Endothelial cell of umbilical vein (primary cell): ENCODE measurements around the gene LRP1B. TPM values are rescaled to one million over a fixed set of nuclear protein-coding genes. Genes with fewer than 3 reads are reported as not detected.

Experiments
- BruUV-seq: library from RNA; stranded (reverse); fragments of 400-500 nt; replicated peaks from 2 replicates; lab custom pipeline; 2021; lab: Mats Ljungman, UMichigan
- CTCF ChIA-PET: fragments of 300-600, 350-600 bp; sonication (Branson Sonifier 250); formaldehyde crosslinking; loops from one replicate; lab custom pipeline; 2021; ENCODE audit warnings: antibody characterized with exemption, inconsistent platforms; lab: Charles Lee
- POLR2A ChIA-PET: fragments of 300-600, 350-600 bp; sonication (Branson Sonifier 250); formaldehyde crosslinking; loops from one replicate; lab custom pipeline; 2021; ENCODE audit warnings: antibody characterized with exemption, inconsistent platforms; lab: Charles Lee
- DNase-seq: peaks from one replicate; pipeline ENCODE4 v3.0.0-alpha.2; 2011; ENCODE audit warnings: low read depth, low spot score
- FAIRE-seq: peaks from 2 replicates; lab custom pipeline; 2011; peaks lifted over from hg19 to GRCh38; lab: Jason Lieb, UNC
- H2AFZ ChIP-seq: 2 replicates; pipeline ENCODE4 v1.6.0; 2012; ENCODE audit warnings: low read depth, low read length, control low read depth, inconsistent platforms
- H3K27ac ChIP-seq: 2 replicates; pipeline ENCODE4 v1.5.1; 2011; ENCODE audit warnings: low read depth, mild to moderate bottlenecking, control low read depth, low read length, moderate library complexity; ENCODE audit not compliant: insufficient read depth
- H3K27me3 ChIP-seq, 2 experiments: 2 replicates each; pipeline versions ENCODE4 v1.6.0 to v1.6.1; 2011; ENCODE audit warnings: low read length in 2 of 2, mixed read lengths in 1 of 2; ENCODE audit not compliant: control insufficient read depth in 2 of 2, insufficient read depth in 2 of 2
- H3K36me3 ChIP-seq, 2 experiments: 2 replicates in 1 of 2; 3 replicates in 1 of 2; pipeline ENCODE4 v1.5.1; 2011; ENCODE audit warnings: low read length in 2 of 2, mild to moderate bottlenecking in 1 of 2, moderate library complexity in 1 of 2; ENCODE audit not compliant: control insufficient read depth in 2 of 2, insufficient read depth in 2 of 2; ENCODE audit errors: extremely low read depth in 1 of 2
- H3K4me1 ChIP-seq: 3 replicates; pipeline ENCODE4 v1.5.1; 2011; ENCODE audit warnings: mild to moderate bottlenecking, low read length; ENCODE audit not compliant: control insufficient read depth, insufficient read depth; ENCODE audit errors: extremely low read depth
- H3K4me2 ChIP-seq: 2 replicates; pipeline ENCODE4 v1.6.1; 2011; ENCODE audit warnings: low read length, control low read depth, mixed read lengths; ENCODE audit not compliant: insufficient read depth
- H3K4me3 ChIP-seq, 3 experiments: fragments of 200-600 bp in 1 of 3; sonication (generic), shearing (Covaris generic) in 1 of 3; replicated peaks in 1 of 3; 2 replicates each; pipeline ENCODE4 v1.5.1; 2011 to 2016; ENCODE audit warnings: control low read depth in 3 of 3, low read length in 3 of 3, mild to moderate bottlenecking in 2 of 3, inconsistent platforms in 1 of 3, low read depth in 1 of 3, moderate library complexity in 1 of 3; ENCODE audit not compliant: insufficient read depth in 1 of 3
- H3K79me2 ChIP-seq: 2 replicates; pipeline ENCODE4 v1.6.0; 2012; ENCODE audit warnings: low read length, inconsistent platforms; ENCODE audit not compliant: control insufficient read depth, insufficient read depth
- H3K9ac ChIP-seq: replicated peaks from 2 replicates; pipeline ENCODE3; 2011; ENCODE audit warnings: low read length, control low read depth; ENCODE audit not compliant: insufficient read depth; ENCODE audit errors: extremely low read depth
- H3K9me1 ChIP-seq: replicated peaks from 3 replicates; pipeline ENCODE4 v1.6.0; 2011; ENCODE audit warnings: mild to moderate bottlenecking, low read length; ENCODE audit not compliant: control insufficient read depth, insufficient read depth; ENCODE audit errors: extremely low read depth
- H3K9me3 ChIP-seq: replicated peaks from 2 replicates; pipeline ENCODE4 v1.5.1; 2012; ENCODE audit warnings: low read length, inconsistent platforms; ENCODE audit not compliant: control insufficient read depth, insufficient read depth
- H4K20me1 ChIP-seq: replicated peaks from 2 replicates; pipeline ENCODE3; 2011; ENCODE audit warnings: mild to moderate bottlenecking, low read length; ENCODE audit not compliant: control insufficient read depth, insufficient read depth; ENCODE audit errors: extremely low read depth
- EZH2 ChIP-seq: IDR thresholded peaks from 2 replicates; pipeline ENCODE4 v1.6.1; 2012; ENCODE audit warnings: borderline replicate concordance, low read depth, mild to moderate bottlenecking, moderate library complexity, low read length, inconsistent platforms; ENCODE audit not compliant: severe bottlenecking
- FOS ChIP-seq: IDR thresholded peaks from 2 replicates; pipeline ENCODE4 v1.6.1; 2011; ENCODE audit warnings: mild to moderate bottlenecking, low read length, moderate library complexity, borderline replicate concordance; ENCODE audit not compliant: insufficient read depth
- GATA2 ChIP-seq: IDR thresholded peaks from 2 replicates; pipeline ENCODE4 v1.7.0; 2011; ENCODE audit warnings: low read depth, mild to moderate bottlenecking, moderate library complexity, mixed read lengths, low read length; ENCODE audit not compliant: insufficient read length, insufficient read depth
- JUN ChIP-seq: IDR thresholded peaks from 2 replicates; pipeline ENCODE4 v1.6.1; 2011; ENCODE audit warnings: borderline replicate concordance, low read depth; ENCODE audit not compliant: insufficient read length, insufficient read depth
- MYC ChIP-seq: IDR thresholded peaks from one replicate; pipeline ENCODE4 v1.6.1; 2011; ENCODE audit warnings: mild to moderate bottlenecking, low read depth, low read length
- POLR2A ChIP-seq: IDR thresholded peaks from 2 replicates; pipeline ENCODE4 v1.6.1; 2012; ENCODE audit warnings: low read depth, mild to moderate bottlenecking, control low read depth, low read length
- POLR2AphosphoS5 ChIP-seq: IDR thresholded peaks from 2 replicates; pipeline ENCODE4 v1.6.1; 2012; ENCODE audit warnings: low read depth, mild to moderate bottlenecking, control low read depth, low read length, moderate library complexity; ENCODE audit not compliant: insufficient read depth
- dilution Hi-C: fragments of 300-500 bp; cut with MboI; formaldehyde crosslinking; loops from one replicate; pipeline ENCODE4 v1.15.0; 2019; ENCODE audit warnings: low sequenced_read_pairs; ENCODE audit not compliant: extremely low pct_ligation_motif_present
- intact Hi-C: fragments of 100-400 bp; cut with micrococcal nuclease; formaldehyde crosslinking; loops from one replicate; pipeline ENCODE4 v1.10.0; 2022
- polyA plus RNA-seq, 4 experiments: library from polyadenylated mRNA; depleted of rRNA in 3 of 4; stranded (reverse) in 3 of 4; unstranded in 1 of 4; fragments of >200 nt; gene quantifications; 2 replicates each; pipeline versions ENCODE4 v1.2.1 to v1.2.3, GENCODE V29; 2011 to 2012; ENCODE audit warnings: missing spikeins in 1 of 4
- total RNA-seq: library from RNA; stranded (reverse); gene quantifications from 2 replicates; pipeline ENCODE4 v1.2.3, GENCODE V29; 2021
- TF ChIP-seq, protein P1 (sequence below): IDR thresholded peaks from 2 replicates; pipeline ENCODE4 v1.6.1; 2011; ENCODE audit not compliant: insufficient read depth, insufficient read length
- TF ChIP-seq, protein P2 (sequence below), 2 donors: IDR thresholded peaks; 1 replicate in 1 of 2; 2 replicates in 1 of 2; pipeline ENCODE4 v1.5.1; 2011; ENCODE audit warnings: low read length in 2 of 2, mild to moderate bottlenecking in 2 of 2, moderate library complexity in 2 of 2, control low read depth in 1 of 2, inconsistent platforms in 1 of 2, low read depth in 1 of 2; ENCODE audit not compliant: insufficient read depth in 1 of 2; ENCODE audit errors: extremely low read depth in 1 of 2

The LRP1B gene
- total and polyA plus RNA-seq, 2 donors (not counting 3 experiments of a cell fraction or from before 2014, with no cell fraction given): 0.03 to 0.07 TPM

DNA sequence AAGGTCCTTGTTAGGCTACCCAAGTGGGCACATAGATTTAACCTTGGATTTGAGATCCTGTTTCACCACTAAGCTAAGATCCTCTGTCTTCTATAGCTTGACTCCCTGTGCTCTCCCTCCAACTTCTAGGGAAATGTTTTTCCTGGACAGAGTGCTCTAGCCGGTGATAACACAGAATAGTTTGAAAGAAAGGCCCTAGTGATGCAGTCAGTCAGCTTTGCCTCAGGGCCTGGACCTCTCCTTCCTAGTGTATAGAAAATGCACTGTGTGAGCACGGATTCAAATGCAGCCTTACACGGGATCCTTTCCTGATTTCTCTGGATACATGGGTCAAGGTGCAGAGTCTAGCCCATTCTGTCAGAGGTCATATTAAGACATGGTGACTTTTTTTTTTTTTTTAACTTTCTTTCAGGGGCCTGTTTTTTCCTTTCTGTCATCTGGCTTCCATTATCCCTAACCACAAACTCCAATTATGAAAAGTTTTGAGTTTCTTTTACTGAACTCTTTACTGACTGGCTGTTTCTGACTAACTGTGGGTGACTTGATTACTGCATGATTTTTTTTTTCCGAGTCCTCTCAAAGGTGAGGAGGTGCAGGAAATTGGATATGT is 122.6 kb downstream of the LRP1B start:
- no peak for DNase-seq
- dilution Hi-C loops: no loop called here
- FAIRE-seq: no peak
- H3K9me1 ChIP-seq: no peaks in the 10 kb centered on the region
- no peak for TF ChIP-seq POLR2A
- TF ChIP-seq, protein P1, sequence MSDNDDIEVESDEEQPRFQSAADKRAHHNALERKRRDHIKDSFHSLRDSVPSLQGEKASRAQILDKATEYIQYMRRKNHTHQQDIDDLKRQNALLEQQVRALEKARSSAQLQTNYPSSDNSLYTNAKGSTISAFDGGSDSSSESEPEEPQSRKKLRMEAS: no peak
- no peak for TF ChIP-seq EZH2
- no peak for TF ChIP-seq MYC
- no peak for TF ChIP-seq GATA2
- TF ChIP-seq JUN: no peak
- TF ChIP-seq, protein P2, sequence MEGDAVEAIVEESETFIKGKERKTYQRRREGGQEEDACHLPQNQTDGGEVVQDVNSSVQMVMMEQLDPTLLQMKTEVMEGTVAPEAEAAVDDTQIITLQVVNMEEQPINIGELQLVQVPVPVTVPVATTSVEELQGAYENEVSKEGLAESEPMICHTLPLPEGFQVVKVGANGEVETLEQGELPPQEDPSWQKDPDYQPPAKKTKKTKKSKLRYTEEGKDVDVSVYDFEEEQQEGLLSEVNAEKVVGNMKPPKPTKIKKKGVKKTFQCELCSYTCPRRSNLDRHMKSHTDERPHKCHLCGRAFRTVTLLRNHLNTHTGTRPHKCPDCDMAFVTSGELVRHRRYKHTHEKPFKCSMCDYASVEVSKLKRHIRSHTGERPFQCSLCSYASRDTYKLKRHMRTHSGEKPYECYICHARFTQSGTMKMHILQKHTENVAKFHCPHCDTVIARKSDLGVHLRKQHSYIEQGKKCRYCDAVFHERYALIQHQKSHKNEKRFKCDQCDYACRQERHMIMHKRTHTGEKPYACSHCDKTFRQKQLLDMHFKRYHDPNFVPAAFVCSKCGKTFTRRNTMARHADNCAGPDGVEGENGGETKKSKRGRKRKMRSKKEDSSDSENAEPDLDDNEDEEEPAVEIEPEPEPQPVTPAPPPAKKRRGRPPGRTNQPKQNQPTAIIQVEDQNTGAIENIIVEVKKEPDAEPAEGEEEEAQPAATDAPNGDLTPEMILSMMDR (IDR thresholded peaks at IDR 0.05; ENCODE audit: extremely low read depth in 1 of 2, insufficient read depth in 1 of 2, low read depth in 1 of 2, low read length in 2 of 2): no peak
- TF ChIP-seq FOS: no peak
- no peak for TF ChIP-seq POLR2AphosphoS5
- no peak overlapping the region for H2AFZ ChIP-seq
- H3K27me3 ChIP-seq: no peaks in the 10 kb centered on the region
- no peaks in the 10 kb centered on the region for H4K20me1 ChIP-seq
- POLR2A ChIA-PET: no interaction called here
- no peak overlapping the region for H3K9ac ChIP-seq
- no peaks in the 10 kb centered on the region for H3K36me3 ChIP-seq
- no peaks in the 10 kb centered on the region for H3K4me1 ChIP-seq
- H3K27ac ChIP-seq: no peak overlapping the region
- intact Hi-C loops: no loop called here
- CTCF ChIA-PET: no interaction called here
- H3K9me3 ChIP-seq: no peaks in the 10 kb centered on the region
- H3K4me2 ChIP-seq: no peak overlapping the region
- no peaks in the 10 kb centered on the region for H3K79me2 ChIP-seq
- BruUV-seq: no TSS peak
- no peak overlapping the region for H3K4me3 ChIP-seq
